ENCODE data around the gene ITGB1BP1. TPM values are rescaled to one million over a fixed set of nuclear protein-coding genes. Genes with fewer than 3 reads are reported as not detected.
A peak's percentile ranks its signal among the peaks of the same experiment; 100 is the strongest.

Gene ITGB1BP1
- 10 to 100 TPM; 47.9 to 48.3 TPM for polyA plus RNA-seq

GRCh38 chr2:9423100-9423921, at the start of gene ITGB1BP1, which contains the start of gene CPSF3:
Gene ITGB1BP1, minus strand, starts transcription at chr2:9423528. Its CDS starts 4,831 bp downstream, at chr2:9418697.
Gene CPSF3, plus strand, starts transcription at chr2:9423654. Its CDS starts 120 bp downstream, at chr2:9423774.
- Histone ChIP-seq H3K27me3 (ENCODE audit: control insufficient read depth in 1 of 2, insufficient read depth in 2 of 2, low read length in 2 of 2) (no peaks in the 10 kb centered on the region), H3K27ac (ENCODE audit: low read depth in 2 of 2, low read length in 1 of 2) (peak within 1 kb of the TSS; percentile 95 to 96), H3K36me3 (ENCODE audit: control insufficient read depth in 2 of 2, insufficient read depth in 2 of 2, low read length in 1 of 2) (no peaks in the 10 kb centered on the region), H3K4me1 (ENCODE audit: control insufficient read depth in 2 of 2, insufficient read depth in 2 of 2, low read length in 1 of 2) (peaks cover 3 to 9% of the 10 kb centered on the region in 2 donors), H3K9me3 (ENCODE audit: control insufficient read depth in 2 of 2, insufficient read depth in 1 of 2, low read depth in 1 of 2, low read length in 1 of 2) (no peaks in the 10 kb centered on the region), H3K4me3 (ENCODE audit: low read depth in 1 of 2, low read length in 2 of 2) (peak within 1 kb of the TSS; percentile 87 to 99)
- WGBS, 2 donors = 0 to 1% methylated on average over 77 to 91 of the region's 91 CpGs

GRCh38 chr2:9472511-9472910, 49.2 kb upstream of the ITGB1BP1 start:
- Histone ChIP-seq H3K9me3 (ENCODE audit: control insufficient read depth in 2 of 2, insufficient read depth in 1 of 2, low read depth in 1 of 2, low read length in 1 of 2) (no peaks in the 10 kb centered on the region), H3K27me3 (ENCODE audit: control insufficient read depth in 1 of 2, insufficient read depth in 2 of 2, low read length in 2 of 2) (no peaks in the 10 kb centered on the region), H3K4me3 (ENCODE audit: low read depth in 1 of 2, low read length in 2 of 2) (no peak overlapping the region), H3K36me3 (ENCODE audit: control insufficient read depth in 2 of 2, insufficient read depth in 2 of 2, low read length in 1 of 2) (peaks cover 3 to 4% of the 10 kb centered on the region in 2 donors), H3K4me1 (ENCODE audit: control insufficient read depth in 2 of 2, insufficient read depth in 2 of 2, low read length in 1 of 2) (peaks cover 0 to 11% of the 10 kb centered on the region in 2 donors), H3K27ac (ENCODE audit: low read depth in 2 of 2, low read length in 1 of 2) (no peak overlapping the region)
- WGBS, 2 donors = 93 to 95% methylated on average over 9 of the region's 9 CpGs

GRCh38 chr2:9471206-9471605, 47.9 kb upstream of the ITGB1BP1 start:
- H3K36me3 ChIP-seq (ENCODE audit: control insufficient read depth in 2 of 2, insufficient read depth in 2 of 2, low read length in 1 of 2) = peaks cover 3 to 6% of the 10 kb centered on the region in 2 donors
- no peaks in the 10 kb centered on the region for H3K9me3 ChIP-seq (ENCODE audit: control insufficient read depth in 2 of 2, insufficient read depth in 1 of 2, low read depth in 1 of 2, low read length in 1 of 2)
- no peak overlapping the region for H3K4me3 ChIP-seq (ENCODE audit: low read depth in 1 of 2, low read length in 2 of 2)
- no peak overlapping the region for H3K27ac ChIP-seq (ENCODE audit: low read depth in 2 of 2, low read length in 1 of 2)
- H3K27me3 ChIP-seq (ENCODE audit: control insufficient read depth in 1 of 2, insufficient read depth in 2 of 2, low read length in 2 of 2) = no peaks in the 10 kb centered on the region
- 84 to 90% methylated on average over 5 of the region's 5 CpGs for WGBS, 2 donors
- H3K4me1 ChIP-seq (ENCODE audit: control insufficient read depth in 2 of 2, insufficient read depth in 2 of 2, low read length in 1 of 2) = peaks cover 0 to 11% of the 10 kb centered on the region in 2 donors

- Histone ChIP-seq H3K27ac (ENCODE audit: low read depth in 2 of 2, low read length in 1 of 2) (no peak overlapping the region), H3K4me3 (ENCODE audit: low read depth in 1 of 2, low read length in 2 of 2) (no peak overlapping the region), H3K9me3 (ENCODE audit: control insufficient read depth in 2 of 2, insufficient read depth in 1 of 2, low read depth in 1 of 2, low read length in 1 of 2) (no peaks in the 10 kb centered on the region), H3K4me1 (ENCODE audit: control insufficient read depth in 2 of 2, insufficient read depth in 2 of 2, low read length in 1 of 2) (peaks cover 0 to 2% of the 10 kb centered on the region in 2 donors), H3K36me3 (ENCODE audit: control insufficient read depth in 2 of 2, insufficient read depth in 2 of 2, low read length in 1 of 2) (peaks cover 3 to 11% of the 10 kb centered on the region in 2 donors), H3K27me3 (ENCODE audit: control insufficient read depth in 1 of 2, insufficient read depth in 2 of 2, low read length in 2 of 2) (no peaks in the 10 kb centered on the region)
- WGBS, 2 donors = 65 to 66% methylated on average over 10 of the region's 10 CpGs
These were observed 44.4 kb upstream of the ITGB1BP1 start for GRCh38 chr2:9467687-9468086.

- WGBS, 2 donors = 85 to 95% methylated on average over 44 to 46 of the region's 46 CpGs
- peaks cover 2 to 11% of the 10 kb centered on the region in 2 donors for H3K36me3 ChIP-seq (ENCODE audit: control insufficient read depth in 2 of 2, insufficient read depth in 2 of 2, low read length in 1 of 2)
- no peaks in the 10 kb centered on the region for H3K9me3 ChIP-seq (ENCODE audit: control insufficient read depth in 2 of 2, insufficient read depth in 1 of 2, low read depth in 1 of 2, low read length in 1 of 2)
- peaks cover 0 to 2% of the 10 kb centered on the region in 2 donors for H3K4me1 ChIP-seq (ENCODE audit: control insufficient read depth in 2 of 2, insufficient read depth in 2 of 2, low read length in 1 of 2)
- no peak overlapping the region for H3K27ac ChIP-seq (ENCODE audit: low read depth in 2 of 2, low read length in 1 of 2)
- H3K27me3 ChIP-seq (ENCODE audit: control insufficient read depth in 1 of 2, insufficient read depth in 2 of 2, low read length in 2 of 2) = no peaks in the 10 kb centered on the region
- no peak overlapping the region for H3K4me3 ChIP-seq (ENCODE audit: low read depth in 1 of 2, low read length in 2 of 2)
These were observed 42.9 kb upstream of the ITGB1BP1 start for GRCh38 chr2:9466147-9466683.

GRCh38 chr2:9465170-9465569, 41.8 kb upstream of the ITGB1BP1 start:
- peaks cover 0 to 2% of the 10 kb centered on the region in 2 donors for H3K4me1 ChIP-seq (ENCODE audit: control insufficient read depth in 2 of 2, insufficient read depth in 2 of 2, low read length in 1 of 2)
- H3K9me3 ChIP-seq (ENCODE audit: control insufficient read depth in 2 of 2, insufficient read depth in 1 of 2, low read depth in 1 of 2, low read length in 1 of 2) = no peaks in the 10 kb centered on the region
- H3K36me3 ChIP-seq (ENCODE audit: control insufficient read depth in 2 of 2, insufficient read depth in 2 of 2, low read length in 1 of 2) = peaks cover 3 to 10% of the 10 kb centered on the region in 2 donors
- no peak overlapping the region for H3K27ac ChIP-seq (ENCODE audit: low read depth in 2 of 2, low read length in 1 of 2)
- H3K4me3 ChIP-seq (ENCODE audit: low read depth in 1 of 2, low read length in 2 of 2) = no peak overlapping the region
- 82 to 91% methylated on average over 7 of the region's 7 CpGs for WGBS, 2 donors
- no peaks in the 10 kb centered on the region for H3K27me3 ChIP-seq (ENCODE audit: control insufficient read depth in 1 of 2, insufficient read depth in 2 of 2, low read length in 2 of 2)

- H3K27me3 ChIP-seq (ENCODE audit: control insufficient read depth in 1 of 2, insufficient read depth in 2 of 2, low read length in 2 of 2) = no peaks in the 10 kb centered on the region
- H3K9me3 ChIP-seq (ENCODE audit: control insufficient read depth in 2 of 2, insufficient read depth in 1 of 2, low read depth in 1 of 2, low read length in 1 of 2) = no peaks in the 10 kb centered on the region
- H3K4me3 ChIP-seq (ENCODE audit: low read depth in 1 of 2, low read length in 2 of 2) = no peak overlapping the region
- peaks cover 3 to 7% of the 10 kb centered on the region in 2 donors for H3K36me3 ChIP-seq (ENCODE audit: control insufficient read depth in 2 of 2, insufficient read depth in 2 of 2, low read length in 1 of 2)
- H3K4me1 ChIP-seq (ENCODE audit: control insufficient read depth in 2 of 2, insufficient read depth in 2 of 2, low read length in 1 of 2) = peaks cover 0 to 2% of the 10 kb centered on the region in 2 donors
- no peak overlapping the region for H3K27ac ChIP-seq (ENCODE audit: low read depth in 2 of 2, low read length in 1 of 2)
- 65 to 73% methylated on average over 7 of the region's 7 CpGs for WGBS, 2 donors
These were observed 40.3 kb upstream of the ITGB1BP1 start for GRCh38 chr2:9463698-9464034.

GRCh38 chr2:9462886-9463697, 39.8 kb upstream of the ITGB1BP1 start:
- H3K4me1 ChIP-seq (ENCODE audit: control insufficient read depth in 2 of 2, insufficient read depth in 2 of 2, low read length in 1 of 2) = peaks cover 0 to 2% of the 10 kb centered on the region in 2 donors
- 81 to 89% methylated on average over 6 of the region's 6 CpGs for WGBS, 2 donors
- peaks cover 3 to 7% of the 10 kb centered on the region in 2 donors for H3K36me3 ChIP-seq (ENCODE audit: control insufficient read depth in 2 of 2, insufficient read depth in 2 of 2, low read length in 1 of 2)

GRCh38 chr2:9462313-9462712, 39.0 kb upstream of the ITGB1BP1 start:
- 68 to 79% methylated on average over 5 of the region's 5 CpGs for WGBS, 2 donors
- Histone ChIP-seq H3K27me3 (ENCODE audit: control insufficient read depth in 1 of 2, insufficient read depth in 2 of 2, low read length in 2 of 2) (no peaks in the 10 kb centered on the region), H3K9me3 (ENCODE audit: control insufficient read depth in 2 of 2, insufficient read depth in 1 of 2, low read depth in 1 of 2, low read length in 1 of 2) (no peaks in the 10 kb centered on the region), H3K4me1 (ENCODE audit: control insufficient read depth in 2 of 2, insufficient read depth in 2 of 2, low read length in 1 of 2) (no peaks in the 10 kb centered on the region), H3K36me3 (ENCODE audit: control insufficient read depth in 2 of 2, insufficient read depth in 2 of 2, low read length in 1 of 2) (peaks cover 3 to 7% of the 10 kb centered on the region in 2 donors), H3K27ac (ENCODE audit: low read depth in 2 of 2, low read length in 1 of 2) (no peak overlapping the region), H3K4me3 (ENCODE audit: low read depth in 1 of 2, low read length in 2 of 2) (no peak overlapping the region)

More at GRCh38 chr2:9462886-9463697, 39.8 kb upstream of the ITGB1BP1 start:
- Histone ChIP-seq H3K9me3 (ENCODE audit: control insufficient read depth in 2 of 2, insufficient read depth in 1 of 2, low read depth in 1 of 2, low read length in 1 of 2) (no peaks in the 10 kb centered on the region), H3K27me3 (ENCODE audit: control insufficient read depth in 1 of 2, insufficient read depth in 2 of 2, low read length in 2 of 2) (no peaks in the 10 kb centered on the region), H3K27ac (ENCODE audit: low read depth in 2 of 2, low read length in 1 of 2) (peak overlapping the region in 1 of 2 donors; percentile 2), H3K4me3 (ENCODE audit: low read depth in 1 of 2, low read length in 2 of 2) (no peak overlapping the region)

All from esophagus (tissue), 2 donors.